Neuronal stem cell (in vitro differentiated cells): ENCODE measurements around the gene C3orf18.

ENCODE experiments used
- DNase-seq: peaks from one replicate; pipeline ENCODE4 v3.0.0-alpha.2; 2013; ENCODE audit warnings: low spot score
- H2AFZ ChIP-seq: one replicate; pipeline ENCODE4 v1.6.1; 2013; ENCODE audit warnings: mild to moderate bottlenecking, low read length, inconsistent platforms
- H2AK5ac ChIP-seq: 2 replicates; pipeline ENCODE4 v1.6.1; 2013; ENCODE audit warnings: low read depth, mild to moderate bottlenecking, inconsistent platforms, low read length, moderate library complexity, mixed read lengths
- H2BK120ac ChIP-seq: 2 replicates; pipeline ENCODE4 v1.6.1; 2013; ENCODE audit warnings: low read depth, mild to moderate bottlenecking, inconsistent platforms, low read length, moderate library complexity, mixed read lengths
- H2BK12ac ChIP-seq: one replicate; pipeline ENCODE4 v1.6.1; 2013; ENCODE audit warnings: low read length, inconsistent platforms
- H2BK15ac ChIP-seq: 2 replicates; pipeline ENCODE4 v1.6.1; 2013; ENCODE audit warnings: mild to moderate bottlenecking, low read length, inconsistent platforms, mixed read lengths
- H2BK5ac ChIP-seq: one replicate; pipeline ENCODE4 v1.6.1; 2013; ENCODE audit warnings: inconsistent platforms, mild to moderate bottlenecking, low read length, moderate library complexity
- H3K14ac ChIP-seq: one replicate; pipeline ENCODE4 v1.6.1; 2013; ENCODE audit warnings: low read length, inconsistent platforms
- H3K18ac ChIP-seq: 2 replicates; pipeline ENCODE4 v1.6.1; 2013; ENCODE audit warnings: low read length, inconsistent platforms
- H3K23ac ChIP-seq: 2 replicates; pipeline ENCODE4 v1.6.1; 2013; ENCODE audit warnings: low read depth, mild to moderate bottlenecking, mixed read lengths, low read length, inconsistent platforms; ENCODE audit not compliant: poor library complexity
- H3K27ac ChIP-seq: replicated peaks from 3 replicates; pipeline ENCODE4 v1.5.1; 2013; ENCODE audit warnings: low read length, inconsistent platforms
- H3K27me3 ChIP-seq, 3 experiments: 2 replicates each; pipeline ENCODE4 v1.6.1; 2013; ENCODE audit warnings: low read length in 3 of 3, mild to moderate bottlenecking in 2 of 3, inconsistent platforms in 1 of 3, low read depth in 1 of 3, mixed read lengths in 1 of 3, moderate library complexity in 1 of 3; ENCODE audit not compliant: control insufficient read depth in 3 of 3, insufficient read depth in 3 of 3
- H3K36me3 ChIP-seq, 2 donors: replicated peaks in 1 of 2; 2 replicates each; pipeline ENCODE4 v1.6.1; 2013; ENCODE audit warnings: low read length in 2 of 2; ENCODE audit not compliant: control insufficient read depth in 2 of 2, insufficient read depth in 2 of 2
- H3K4ac ChIP-seq: 2 replicates; pipeline ENCODE4 v1.6.1; 2013; ENCODE audit warnings: inconsistent platforms, mild to moderate bottlenecking, low read length, moderate library complexity
- H3K4me1 ChIP-seq, 2 donors: 1 replicate in 1 of 2; 2 replicates in 1 of 2; pipeline ENCODE4 v1.6.1; 2013; ENCODE audit warnings: low read length in 2 of 2, low read depth in 1 of 2; ENCODE audit not compliant: control insufficient read depth in 2 of 2, insufficient read depth in 1 of 2
- H3K4me2 ChIP-seq: one replicate; pipeline ENCODE4 v1.6.1; 2013; ENCODE audit warnings: mild to moderate bottlenecking, low read length, inconsistent platforms; ENCODE audit not compliant: insufficient read depth, poor library complexity, severe bottlenecking
- H3K4me3 ChIP-seq, 2 donors: 2 replicates each; pipeline ENCODE4 v1.5.1; 2013; ENCODE audit warnings: low read length in 2 of 2, mild to moderate bottlenecking in 2 of 2, inconsistent platforms in 1 of 2, moderate library complexity in 1 of 2
- H3K79me1 ChIP-seq: one replicate; pipeline ENCODE4 v1.6.1; 2013; ENCODE audit warnings: low read depth, mild to moderate bottlenecking, inconsistent platforms, low read length, moderate library complexity
- H3K9ac ChIP-seq: one replicate; pipeline ENCODE4 v1.6.1; 2013; ENCODE audit warnings: mild to moderate bottlenecking, low read depth, low read length, inconsistent platforms; ENCODE audit not compliant: poor library complexity
- H3K9me3 ChIP-seq, 2 donors: replicated peaks in 1 of 2; 2 replicates each; pipeline versions ENCODE3 to v1.6.1; 2013; ENCODE audit warnings: low read length in 2 of 2, mild to moderate bottlenecking in 2 of 2, inconsistent platforms in 1 of 2, low read depth in 1 of 2, mixed read lengths in 1 of 2, moderate library complexity in 1 of 2; ENCODE audit not compliant: control insufficient read depth in 2 of 2, insufficient read depth in 1 of 2
- H4K8ac ChIP-seq: one replicate; pipeline ENCODE4 v1.6.1; 2013; ENCODE audit warnings: low read depth, mild to moderate bottlenecking, inconsistent platforms, low read length, moderate library complexity
- H4K91ac ChIP-seq: one replicate; pipeline ENCODE4 v1.6.1; 2013; ENCODE audit warnings: low read length, low read depth, mild to moderate bottlenecking, inconsistent platforms; ENCODE audit not compliant: poor library complexity
- WGBS, 2 donors: extraction: QIAGEN DNeasy Blood & Tissue Kit; methylation state at CpG; one replicate each; pipeline ENCODE4 v1.1.7; 2013; ENCODE audit warnings: missing lambda C conversion rate in 2 of 2, mixed read lengths in 1 of 2; ENCODE audit not compliant: insufficient read length in 2 of 2, insufficient replicate concordance in 1 of 2; ENCODE audit errors: extremely low coverage in 2 of 2; 5-methylcytosine and 5-hydroxymethylcytosine counted together

Gene C3orf18

GRCh38 chr3:50588759-50589433 lies 21.3 kb upstream of the C3orf18 start:
- H3K23ac ChIP-seq, result no peak overlapping the region

GRCh38 chr3:50587806-50588758 lies 20.5 kb upstream of the C3orf18 start:
- no CpG with 5 or more reads among the region's 17 CpGs for WGBS, 2 donors

More at GRCh38 chr3:50588759-50589433, 21.3 kb upstream of the C3orf18 start:
- Histone ChIP-seq H3K4me1 (no peaks in the 10 kb centered on the region), H3K4ac (no peak overlapping the region), H3K27me3 (peaks cover 0 to 1% (median under 1%) of the 10 kb centered on the region in 3 experiments), H4K91ac (no peak overlapping the region), H3K9me3 (no peaks in the 10 kb centered on the region), H2BK5ac (no peak overlapping the region), H2BK120ac (no peak overlapping the region), H3K27ac (no peak overlapping the region), H3K14ac (no peak overlapping the region), H3K4me2 (no peak overlapping the region), H3K79me1 (peaks cover 3% of the 10 kb centered on the region), H3K36me3 (peaks cover 0 to 5% of the 10 kb centered on the region in 2 donors), H4K8ac (peak overlapping the region; percentile 43), H2AK5ac (peak overlapping the region; percentile 40), H2BK12ac (no peak overlapping the region), H3K9ac (peak overlapping the region; percentile 63), H2BK15ac (no peak overlapping the region), H2AFZ (no peak overlapping the region), H3K4me3 (peak overlapping the region in 1 of 2 donors; percentile 27), H3K18ac (no peak overlapping the region)
- WGBS, 2 donors, result no CpG with 5 or more reads among the region's 4 CpGs
- no peak for DNase-seq

GRCh38 chr3:50587373-50587772 lies 19.8 kb upstream of the C3orf18 start:
- no peak overlapping the region for H3K4me2 ChIP-seq
- no peak overlapping the region for H2AFZ ChIP-seq
- no peak overlapping the region for H2BK12ac ChIP-seq
- H4K91ac ChIP-seq, result no peak overlapping the region
- no peak overlapping the region for H3K23ac ChIP-seq
- no peaks in the 10 kb centered on the region for H3K9me3 ChIP-seq
- no peak overlapping the region for H2BK5ac ChIP-seq
- WGBS, 2 donors, result no CpG with 5 or more reads among the region's 6 CpGs
- H3K9ac ChIP-seq, result no peak overlapping the region
- H3K4me1 ChIP-seq, result no peaks in the 10 kb centered on the region
- no peak overlapping the region for H3K18ac ChIP-seq
- H3K14ac ChIP-seq, result no peak overlapping the region
- H2BK120ac ChIP-seq, result no peak overlapping the region
- H2BK15ac ChIP-seq, result no peak overlapping the region
- no peak overlapping the region for H3K27ac ChIP-seq
- H2AK5ac ChIP-seq, result no peak overlapping the region
- H3K27me3 ChIP-seq, result peaks cover 0 to 1% (median 0%) of the 10 kb centered on the region in 3 experiments
- no peak overlapping the region for H3K4me3 ChIP-seq
- H4K8ac ChIP-seq, result no peak overlapping the region
- H3K79me1 ChIP-seq, result peaks cover 3% of the 10 kb centered on the region
- no peak for DNase-seq
- no peak overlapping the region for H3K4ac ChIP-seq
- H3K36me3 ChIP-seq, result peaks cover 0 to 9% of the 10 kb centered on the region in 2 donors

More at GRCh38 chr3:50587806-50588758, 20.5 kb upstream of the C3orf18 start:
- Histone ChIP-seq H3K79me1 (peaks cover 3% of the 10 kb centered on the region), H3K27ac (no peak overlapping the region), H3K23ac (peak overlapping the region; percentile 93), H2BK120ac (no peak overlapping the region), H3K9ac (peak overlapping the region; percentile 63), H3K4ac (no peak overlapping the region), H3K4me2 (no peak overlapping the region), H4K91ac (peak overlapping the region; percentile 22), H2BK15ac (no peak overlapping the region), H3K18ac (no peak overlapping the region), H2AFZ (no peak overlapping the region), H2AK5ac (peak overlapping the region; percentile 40), H3K36me3 (peaks cover 0 to 6% of the 10 kb centered on the region in 2 donors), H3K4me1 (no peaks in the 10 kb centered on the region), H2BK5ac (no peak overlapping the region), H2BK12ac (peak overlapping the region; percentile 30), H3K4me3 (peak overlapping the region in 1 of 2 donors; percentile 27), H3K14ac (no peak overlapping the region), H3K27me3 (peaks cover 0 to 1% (median 0%) of the 10 kb centered on the region in 3 experiments), H4K8ac (peak overlapping the region; percentile 43), H3K9me3 (no peaks in the 10 kb centered on the region)
- DNase-seq, result no peak

GRCh38 chr3:50586763-50587070 lies 19.2 kb upstream of the C3orf18 start:
- Histone ChIP-seq H3K4me3 (no peak overlapping the region), H2BK5ac (no peak overlapping the region), H3K23ac (peak overlapping the region; percentile 36), H3K27ac (no peak overlapping the region), H3K14ac (no peak overlapping the region), H3K27me3 (peaks cover 0 to 1% (median 0%) of the 10 kb centered on the region in 3 experiments), H3K36me3 (peaks cover 0 to 10% of the 10 kb centered on the region in 2 donors), H4K8ac (no peak overlapping the region), H2AFZ (no peak overlapping the region), H4K91ac (no peak overlapping the region), H2BK12ac (no peak overlapping the region), H3K4ac (no peak overlapping the region), H3K4me2 (no peak overlapping the region), H2AK5ac (no peak overlapping the region), H3K9me3 (no peaks in the 10 kb centered on the region), H3K18ac (no peak overlapping the region), H3K4me1 (no peaks in the 10 kb centered on the region), H3K79me1 (peaks cover 3% of the 10 kb centered on the region), H2BK15ac (no peak overlapping the region), H2BK120ac (no peak overlapping the region), H3K9ac (no peak overlapping the region)
- no peak for DNase-seq
- WGBS, 2 donors, result no CpG with 5 or more reads among the region's 3 CpGs
